HepG2 (cell line): ENCODE results near the gene TTC8. TPM values are rescaled to one million over a fixed set of nuclear protein-coding genes. Genes with fewer than 3 reads are reported as not detected.

Source experiments
- ATAC-seq: fragments of 200-7000 bp; cut with Tn5 transposase; 3 replicates; pipeline ENCODE4 v1.9.1; 2020; ENCODE audit warnings: mild to moderate bottlenecking, moderate library complexity
- BruUV-seq: library from RNA; stranded (reverse); fragments of 400-500 nt; replicated peaks from 2 replicates; lab custom pipeline; 2021; lab: Mats Ljungman, UMichigan
- CTCF ChIA-PET: fragments of 300-600 bp; formaldehyde crosslinking; extraction: SDS; loops from one replicate; lab custom pipeline; 2021; ENCODE audit warnings: low total read pairs, inconsistent platforms, low intra/inter-chr PET ratio; lab: Yijun Ruan, JAX
- POLR2A ChIA-PET: fragments of 350-600 bp; sonication (Branson Sonifier 250); formaldehyde crosslinking; loops from one replicate; lab custom pipeline; 2020; ENCODE audit warnings: antibody characterized with exemption, inconsistent platforms; lab: Yijun Ruan, JAX
- DNase-seq: peaks from one replicate; pipeline ENCODE4 v3.0.0-alpha.2; 2015; ENCODE audit warnings: low spot score
- FAIRE-seq: peaks from 3 replicates; lab custom pipeline; 2011; peaks lifted over from hg19 to GRCh38; lab: Jason Lieb, UNC
- H2AFZ ChIP-seq: one replicate; pipeline ENCODE4 v1.6.1; 2011; ENCODE audit warnings: low read length, inconsistent platforms
- H3K27ac ChIP-seq: fragments of 300-600 bp; 3 replicates; pipeline ENCODE4 v1.8.0; 2011; ENCODE audit warnings: mixed run types, mild to moderate bottlenecking, mixed read lengths, low read length, inconsistent platforms; ENCODE audit not compliant: insufficient read depth; ENCODE audit errors: extremely low read length
- H3K27me3 ChIP-seq, 2 experiments: fragments of 200-600 bp in 1 of 2; 2 replicates in 1 of 2; 3 replicates in 1 of 2; pipeline versions ENCODE4 v1.6.0 to v1.8.0; 2011; ENCODE audit warnings: low read length in 2 of 2, mild to moderate bottlenecking in 2 of 2, moderate library complexity in 2 of 2, inconsistent platforms in 1 of 2; ENCODE audit not compliant: insufficient read depth in 2 of 2, control insufficient read depth in 1 of 2
- H3K36me3 ChIP-seq, 2 experiments: fragments of 200-600 bp in 1 of 2; replicated peaks in 1 of 2; 2 replicates in 1 of 2; 3 replicates in 1 of 2; pipeline versions ENCODE4 v1.5.1 to v1.8.0; 2011; ENCODE audit warnings: low read length in 2 of 2, inconsistent platforms in 1 of 2; ENCODE audit not compliant: insufficient read depth in 2 of 2, control insufficient read depth in 1 of 2
- H3K4me1 ChIP-seq: 2 replicates; pipeline ENCODE4 v1.5.1; 2012; ENCODE audit warnings: low read length, inconsistent platforms; ENCODE audit not compliant: insufficient read depth
- H3K4me2 ChIP-seq: 2 replicates; pipeline ENCODE4 v1.6.0; 2011; ENCODE audit warnings: low read depth, low read length, inconsistent platforms
- H3K4me3 ChIP-seq, 3 experiments: fragments of 200-600 bp in 1 of 3; sonication (generic), shearing (Covaris generic) in 1 of 3; replicated peaks in 1 of 3; 2 replicates each; pipeline ENCODE4 v1.5.1; 2011 to 2016; ENCODE audit warnings: low read length in 3 of 3, inconsistent platforms in 2 of 3, low read depth in 2 of 3, mild to moderate bottlenecking in 2 of 3, control low read depth in 1 of 3, mixed read lengths in 1 of 3; ENCODE audit not compliant: insufficient read depth in 1 of 3
- H3K79me2 ChIP-seq: one replicate; pipeline ENCODE4 v1.6.1; 2011; ENCODE audit warnings: low read length, inconsistent platforms; ENCODE audit not compliant: insufficient read depth
- H3K9ac ChIP-seq: 2 replicates; pipeline ENCODE4 v1.6.0; 2011; ENCODE audit warnings: mild to moderate bottlenecking, low read depth, low read length, inconsistent platforms; ENCODE audit not compliant: insufficient read depth
- H3K9me3 ChIP-seq: 2 replicates; pipeline ENCODE4 v1.5.1; 2012; ENCODE audit warnings: mild to moderate bottlenecking, low read length
- H4K20me1 ChIP-seq: 2 replicates; pipeline ENCODE4 v1.6.0; 2011; ENCODE audit warnings: inconsistent platforms, mild to moderate bottlenecking, low read length, moderate library complexity; ENCODE audit not compliant: insufficient read depth
- AHDC1 ChIP-seq: sonication (generic); formaldehyde crosslinking; IDR thresholded peaks from 2 replicates; pipeline ENCODE4 v1.5.1; 2020; ENCODE audit warnings: mild to moderate bottlenecking, missing genetic modification reagents, borderline replicate concordance
- NFAT5 ChIP-seq: sonication (generic); formaldehyde crosslinking; IDR thresholded peaks from 2 replicates; pipeline ENCODE4 v1.4.0; 2020; ENCODE audit warnings: missing genetic modification reagents
- REXO4 ChIP-seq: sonication (generic); formaldehyde crosslinking; IDR thresholded peaks from 2 replicates; pipeline ENCODE4 v1.8.0; 2022; ENCODE audit warnings: missing genetic modification reagents, mild to moderate bottlenecking, borderline replicate concordance
- RFXANK ChIP-seq: IDR thresholded peaks from 2 replicates; pipeline ENCODE4 v1.6.1; 2016
- RFXAP ChIP-seq: sonication (generic); formaldehyde crosslinking; IDR thresholded peaks from 2 replicates; pipeline ENCODE4 v1.4.0; 2020; ENCODE audit warnings: missing genetic modification reagents, borderline replicate concordance
- TSC22D2 ChIP-seq: sonication (generic); formaldehyde crosslinking; IDR thresholded peaks from 2 replicates; pipeline ENCODE4 v1.5.1; 2020; ENCODE audit warnings: missing genetic modification reagents, mild to moderate bottlenecking, borderline replicate concordance
- WIZ ChIP-seq: sonication (generic); formaldehyde crosslinking; IDR thresholded peaks from 2 replicates; pipeline ENCODE4 v1.5.1; 2020; ENCODE audit warnings: mild to moderate bottlenecking, missing genetic modification reagents
- ZNF292 ChIP-seq: sonication (generic); formaldehyde crosslinking; IDR thresholded peaks from 2 replicates; pipeline ENCODE4 v1.8.1; 2022; ENCODE audit warnings: mild to moderate bottlenecking, low read depth, missing genetic modification reagents, borderline replicate concordance
- ZNF639 ChIP-seq: conservative IDR thresholded peaks from 2 replicates; pipeline ENCODE4 v1.6.1; 2018; ENCODE audit warnings: missing genetic modification reagents
- ZNF879 ChIP-seq: sonication (generic); formaldehyde crosslinking; IDR thresholded peaks from 2 replicates; pipeline ENCODE4 v1.8.1; 2023; ENCODE audit warnings: missing genetic modification reagents
- WGBS: methylation state at CpG from one replicate; pipeline ENCODE4 v1.1.6; 2017; ENCODE audit warnings: low lambda C conversion rate; 5-methylcytosine and 5-hydroxymethylcytosine counted together
- in situ Hi-C: cut with HindIII; loops from 2 replicates; pipeline ENCODE4 v1.10.0; 2017; ENCODE audit warnings: low pct_unique_long_range_greater_than_20kb; ENCODE audit not compliant: extremely low pct_ligation_motif_present
- intact Hi-C: fragments of 100-400 bp; cut with micrococcal nuclease; formaldehyde crosslinking; loops from one replicate; pipeline ENCODE4 v1.10.0; 2022; ENCODE audit not compliant: unreplicated experiment
- polyA plus RNA-seq, 8 experiments: library from polyadenylated mRNA; depleted of rRNA in 3 of 8; stranded (reverse) in 7 of 8; unstranded in 1 of 8; fragments of >200 nt; fragmentation: Illumina TruSeq in 4 of 8; extraction: Trizol in 4 of 8; gene quantifications; 2 replicates each; pipeline versions ENCODE4 v1.2.1 to v1.2.3, GENCODE V29; 2011 to 2016; ENCODE audit warnings: low read depth in 4 of 8, missing spikeins in 1 of 8, mixed read lengths in 1 of 8; ENCODE audit not compliant: insufficient read depth in 1 of 8
- total RNA-seq, 5 experiments: library from RNA; depleted of rRNA; stranded (reverse); fragments of >200 nt; fragmentation: Illumina TruSeq; extraction: Trizol; gene quantifications; 2 replicates each; pipeline ENCODE4 v1.2.3, GENCODE V29; 2016; ENCODE audit warnings: low read depth in 1 of 5

Gene TTC8
- total and polyA plus RNA-seq, 2 of the 13 experiments (the other 11 are each of a cell fraction or from before 2014, with no cell fraction given) = 13.8 to 15.2 TPM

- no peaks in the 10 kb centered on the region for H3K4me1 ChIP-seq
- CTCF ChIA-PET = no interaction called here
- no peaks in the 10 kb centered on the region; a peak in 1 of 5 replicates for H3K36me3 ChIP-seq
- H3K4me3 ChIP-seq = no peak overlapping the region
- H3K4me2 ChIP-seq = no peak overlapping the region
- DNase-seq (no peak), FAIRE-seq (no peak), ATAC-seq (no peak)
- H4K20me1 ChIP-seq = no peaks in the 10 kb centered on the region
- in situ Hi-C loops (no loop called here), intact Hi-C loops (no loop called here)
- TF ChIP-seq ZNF879 (no peak), NFAT5 (CRISPR knock-in tag) (no peak), ZNF639 (CRISPR knock-in tag) (no peak), RFXANK (no peak), REXO4 (CRISPR knock-in tag) (no peak), ZNF292 (CRISPR knock-in tag) (no peak), TSC22D2 (CRISPR knock-in tag) (no peak), WIZ (CRISPR knock-in tag) (no peak), AHDC1 (no peak), RFXAP (CRISPR knock-in tag) (no peak)
- 90% methylated on average over 1 of the region's 1 CpG for WGBS
- BruUV-seq = no TSS peak
- POLR2A ChIA-PET = no interaction called here
- peaks cover 2% of the 10 kb centered on the region for H3K79me2 ChIP-seq
- H2AFZ ChIP-seq = no peak overlapping the region
- no peak overlapping the region for H3K9ac ChIP-seq
- H3K27ac ChIP-seq = no peak overlapping the region
- H3K27me3 ChIP-seq = no peaks in the 10 kb centered on the region
- H3K9me3 ChIP-seq = no peaks in the 10 kb centered on the region
Measured at GRCh38 chr14:88837495-88837894, 13.0 kb downstream of the TTC8 start.
